Upper lobe of left lung (tissue), 6 donors: ENCODE data around the gene OR5C1. TPM values are rescaled to one million over a fixed set of nuclear protein-coding genes. Genes with fewer than 3 reads are reported as not detected.
"Not testable (repeated sequence)": the region's sequence is repeated elsewhere in the genome, so short reads cannot be mapped to it uniquely, and the experiment has no call there.

Source experiments
- ATAC-seq, 2 donors: fragments of 200-7000 bp; cut with Tn5 transposase; one replicate each; pipeline ENCODE4 v1.9.1; 2022; ENCODE audit warnings: mild to moderate bottlenecking in 2 of 2, moderate library complexity in 2 of 2; ENCODE audit not compliant: low FRiP score in 2 of 2
- DNase-seq, 2 donors: peaks; one replicate each; pipeline ENCODE4 v3.0.0-alpha.2; 2019 to 2020
- H3K27ac ChIP-seq, 4 donors: fragments of 200-600 bp; sonication (generic); one replicate each; pipeline ENCODE4 v1.5.1; 2016 to 2019
- H3K27me3 ChIP-seq, 4 donors: fragments of 200-600 bp; sonication (generic); one replicate each; pipeline ENCODE4 v1.5.1; 2017 to 2019
- H3K36me3 ChIP-seq, 4 donors: fragments of 200-600 bp; sonication (generic); one replicate each; pipeline ENCODE4 v1.5.1; 2016 to 2019
- H3K4me1 ChIP-seq, 4 donors: fragments of 200-600 bp; sonication (generic); one replicate each; pipeline ENCODE4 v1.5.1; 2018 to 2019
- H3K4me3 ChIP-seq, 4 donors: fragments of 200-600 bp; sonication (generic); one replicate each; pipeline ENCODE4 v1.5.1; 2017 to 2019; ENCODE audit warnings: mild to moderate bottlenecking in 2 of 4, moderate library complexity in 1 of 4
- H3K9me3 ChIP-seq, 4 donors: fragments of 200-600 bp; sonication (generic); one replicate each; pipeline ENCODE4 v1.5.1; 2018 to 2019
- CTCF ChIP-seq, 6 experiments: fragments of 450-650 bp in 4 of 6; fragments of 200-600 bp in 2 of 6; sonication (generic) in 2 of 6; IDR thresholded peaks; one replicate each; pipeline ENCODE4 v1.5.1; 2016 to 2019; ENCODE audit warnings: antibody characterized with exemption in 6 of 6
- EP300 ChIP-seq, 4 donors: sonication (generic); formaldehyde crosslinking; IDR thresholded peaks; one replicate each; pipeline ENCODE4 v1.5.1; 2017; ENCODE audit warnings: antibody characterized with exemption in 4 of 4, control low read depth in 2 of 4
- POLR2A ChIP-seq, 4 donors: fragments of 450-650 bp; IDR thresholded peaks; one replicate each; pipeline ENCODE4 v1.5.1; 2016 to 2017; ENCODE audit warnings: antibody characterized with exemption in 4 of 4, mild to moderate bottlenecking in 2 of 4
- POLR2AphosphoS5 ChIP-seq, 2 donors: sonication (generic); formaldehyde crosslinking; IDR thresholded peaks; one replicate each; pipeline ENCODE4 v1.5.1; 2017; ENCODE audit warnings: antibody characterized with exemption in 2 of 2
- WGBS, 2 donors: methylation state at CpG; one replicate each; pipeline ENCODE4 v1.1.5; 2017 to 2018; 5-methylcytosine and 5-hydroxymethylcytosine counted together
- total RNA-seq, 6 donors: library from RNA; depleted of rRNA in 4 of 6; stranded (reverse); fragments of >200 nt in 4 of 6; gene quantifications; one replicate each; pipeline versions ENCODE4 v1.1.0 to v1.2.1, GENCODE V29; 2016 to 2021
- donor health status: DM: no; HTN: no; CAD: no; lungs with moderate emphysema.
- donor health status: DM: no; HTN: yes; CAD: no; lungs with severe emphysema.

OR5C1 gene
- total RNA-seq, 6 donors from 2014 or later: not detected

- no peak for ATAC-seq
- DNase-seq: no peak
- no peaks in the 10 kb centered on the region for H3K27me3 ChIP-seq
- peaks cover 7 to 17% (median 10%) of the 10 kb centered on the region in 4 donors for H3K4me1 ChIP-seq
- WGBS, 2 donors: 85 to 91% methylated on average over 3 of the region's 3 CpGs
- no peak overlapping the region for H3K4me3 ChIP-seq
- TF ChIP-seq EP300 (IDR thresholded peaks at IDR 0.05) (no peak), POLR2A (IDR thresholded peaks at IDR 0.05) (no peak), CTCF (IDR thresholded peaks at IDR 0.05) (no peak), POLR2AphosphoS5 (IDR thresholded peaks at IDR 0.05) (no peak)
- H3K9me3 ChIP-seq: no peaks in the 10 kb centered on the region
- no peaks in the 10 kb centered on the region for H3K36me3 ChIP-seq
- H3K27ac ChIP-seq: no peak overlapping the region
Observed at GRCh38 chr9:122832194-122832593, 43.5 kb downstream of the OR5C1 start.

DNA sequence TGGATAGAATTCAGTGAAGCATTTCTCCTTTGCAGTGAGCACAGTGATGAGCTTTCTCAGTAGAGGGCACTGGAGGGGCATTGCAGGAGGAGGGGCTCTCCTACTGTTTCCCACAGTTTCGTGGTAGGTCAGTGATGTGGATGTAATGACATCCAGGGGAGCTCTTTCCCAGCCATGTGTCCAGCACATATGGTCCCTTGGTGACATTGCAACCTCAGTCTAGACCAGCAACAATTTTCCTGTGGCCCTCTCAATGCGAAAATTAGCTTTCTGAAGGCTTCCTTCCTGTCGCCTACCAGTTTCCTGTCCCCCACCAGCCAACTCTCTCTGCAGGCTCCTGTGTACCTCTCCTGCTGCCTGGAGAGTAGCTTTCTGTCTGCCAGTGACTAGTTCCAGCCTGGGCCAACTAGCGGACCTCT, 46.6 kb downstream of the OR5C1 start:
- 36 to 45% methylated on average over 4 of the region's 4 CpGs for WGBS, 2 donors
- ATAC-seq: no peak
- no peak for DNase-seq

GRCh38 chr9:122837266-122837850, 48.6 kb downstream of the OR5C1 start:
- no peak for ATAC-seq
- peaks cover 3 to 8% (median 5%) of the 10 kb centered on the region in 4 donors for H3K4me1 ChIP-seq
- no peak overlapping the region for H3K4me3 ChIP-seq
- TF ChIP-seq POLR2AphosphoS5 (IDR thresholded peaks at IDR 0.05) (no peak), EP300 (IDR thresholded peaks at IDR 0.05) (no peak), CTCF (IDR thresholded peaks at IDR 0.05) (no peak), POLR2A (IDR thresholded peaks at IDR 0.05) (no peak)
- no peaks in the 10 kb centered on the region for H3K27me3 ChIP-seq
- no peak overlapping the region for H3K27ac ChIP-seq
- DNase-seq: peak in 1 of 2 donors; percentile 68
- 98 to 99% methylated on average over 12 to 14 of the region's 14 CpGs for WGBS, 2 donors
- H3K9me3 ChIP-seq: no peaks in the 10 kb centered on the region
- H3K36me3 ChIP-seq: no peaks in the 10 kb centered on the region

More for the DNA sequence above, 46.6 kb downstream of the OR5C1 start:
- Histone ChIP-seq H3K9me3 (no peaks in the 10 kb centered on the region), H3K4me3 (no peak overlapping the region), H3K4me1 (peaks cover 3 to 8% (median 5%) of the 10 kb centered on the region in 4 donors), H3K36me3 (no peaks in the 10 kb centered on the region), H3K27me3 (no peaks in the 10 kb centered on the region), H3K27ac (no peak overlapping the region)
- TF ChIP-seq POLR2A (IDR thresholded peaks at IDR 0.05) (no peak), EP300 (IDR thresholded peaks at IDR 0.05) (no peak), POLR2AphosphoS5 (IDR thresholded peaks at IDR 0.05) (no peak), CTCF (IDR thresholded peaks at IDR 0.05) (no peak)

DNA sequence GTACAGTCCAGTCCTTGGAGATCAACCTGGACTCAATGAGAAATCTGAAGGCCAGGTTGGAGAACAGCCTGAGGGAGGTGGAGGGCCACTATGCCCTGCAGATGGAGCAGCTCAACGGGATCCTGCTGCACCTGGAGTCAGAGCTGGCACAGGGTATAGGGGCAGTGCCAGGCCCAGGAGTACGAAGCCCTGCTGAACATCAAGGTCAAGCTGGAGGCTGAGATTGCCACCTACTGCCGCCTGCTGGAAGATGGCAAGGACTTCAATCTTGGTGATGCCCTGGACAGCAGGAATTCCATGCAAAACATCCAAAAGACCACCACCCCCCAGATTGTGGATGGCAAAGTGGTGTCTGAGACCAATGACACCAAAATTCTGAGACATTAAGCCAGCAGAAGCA, 49.7 kb downstream of the OR5C1 start:
- H3K9me3 ChIP-seq, H3K4me1 ChIP-seq, DNase-seq, H3K27ac ChIP-seq, ATAC-seq, H3K27me3 ChIP-seq, H3K36me3 ChIP-seq, H3K4me3 ChIP-seq: not testable (repeated sequence)
- 86 to 92% methylated on average over 3 of the region's 3 CpGs for WGBS, 2 donors

Other genes starting within 250 kb of the OR5C1 start
- gene OR1N2, start 235.8 kb upstream of the OR5C1 start, total RNA-seq: not detected
- under 1 TPM in 3 of 6 donors, not detected in 3; 0.17 to 0.76 (median 0.31) TPM for gene OR1L8, start 205.5 kb upstream of the OR5C1 start, total RNA-seq
- 1 to 10 TPM in 1 of 6 donors, not detected in 5; 1.1 TPM for gene OR1Q1, start 174.2 kb upstream of the OR5C1 start, total RNA-seq
- under 1 TPM in 2 of 6 donors, not detected in 4; 0.23 to 0.55 TPM for gene OR1B1, start 131.3 kb upstream of the OR5C1 start, total RNA-seq
- gene OR1L1, start 127.2 kb upstream of the OR5C1 start, total RNA-seq: not detected
- not detected for gene OR1L3, start 113.8 kb upstream of the OR5C1 start, total RNA-seq
- not detected for gene OR1L4, start 64.9 kb upstream of the OR5C1 start, total RNA-seq
- gene OR1L6, start 46.6 kb upstream of the OR5C1 start, total RNA-seq: not detected
- not detected for gene OR1K1, start 11.2 kb downstream of the OR5C1 start, total RNA-seq
- 10 to 100 TPM; 18.3 to 34.3 (median 25.2) TPM for gene PDCL, start 39.7 kb downstream of the OR5C1 start, total RNA-seq
- 10 to 100 TPM; 23.9 to 65.0 (median 40.2) TPM for gene RC3H2, start 116.4 kb downstream of the OR5C1 start, total RNA-seq
- 10 to 100 TPM in 1 of 6 donors, 1 to 10 TPM in 5; 2.7 to 10.9 (median 7.1) TPM for gene ZBTB6, start 124.4 kb downstream of the OR5C1 start, total RNA-seq
- gene ZBTB26, start 142.6 kb downstream of the OR5C1 start, total RNA-seq: 1 to 10 TPM; 2.9 to 8.0 (median 5.2) TPM
- 100 to 1,000 TPM in 2 of 6 donors, 10 to 100 TPM in 4; 41.7 to 147 (median 62.6) TPM for gene RABGAP1, start 152.1 kb downstream of the OR5C1 start, total RNA-seq
- gene GPR21, start 244.7 kb downstream of the OR5C1 start, total RNA-seq: 1 to 10 TPM in 3 of 6 donors, not detected in 3; 1.6 to 3.1 (median 2.1) TPM